Right lobe of liver (tissue), 4 donors: Measurements from ENCODE around the gene CTSV.

Source experiments
- CTCF ChIP-seq, 4 donors: fragments of 200-600 bp in 3 of 4; fragments of 450-650 bp in 1 of 4; IDR thresholded peaks; one replicate each; pipeline versions ENCODE4 v1.5.1 to v1.8.0; 2016 to 2022; ENCODE audit warnings: antibody characterized with exemption in 4 of 4, mild to moderate bottlenecking in 2 of 4
- POLR2A ChIP-seq: fragments of 450-650 bp; IDR thresholded peaks from one replicate; pipeline ENCODE4 v1.6.1; 2017; ENCODE audit warnings: antibody characterized with exemption, mild to moderate bottlenecking
- donor health status: DM: no; HTN: no; CAD: no.
- donor health status: DM: no; HTN: no; CAD: no.
- donor health status: DM: no; HTN: yes; CAD: no.

GRCh38 chr9:97064176-97064575 lies 25.2 kb upstream of the CTSV start:
- no peak for TF ChIP-seq CTCF (IDR thresholded peaks at IDR 0.05)
- TF ChIP-seq POLR2A, result no peak
